ENCODE data around the gene PAQR5. TPM values are rescaled to one million over a fixed set of nuclear protein-coding genes. Genes with fewer than 3 reads are reported as not detected.
"Not testable (repeated sequence)": the region's sequence is repeated elsewhere in the genome, so short reads cannot be mapped to it uniquely, and the experiment has no call there.

Gene PAQR5
- total RNA-seq, 1 donor from 2014 or later, result 0.96 TPM

- DNase-seq (ENCODE audit: low spot score), result no peak
Measured at GRCh38 chr15:69315402-69316110, 16.8 kb downstream of the PAQR5 start.

GRCh38 chr15:69316291-69316690 is 17.6 kb downstream of the PAQR5 start:
- DNase-seq (ENCODE audit: low spot score), result no peak

GRCh38 chr15:69317392-69317841 is 18.7 kb downstream of the PAQR5 start:
- no peak for DNase-seq (ENCODE audit: low spot score)

- DNase-seq (ENCODE audit: low spot score), result no peak
Measured at GRCh38 chr15:69318033-69318432, 19.3 kb downstream of the PAQR5 start.

GRCh38 chr15:69319384-69320375 is 21.0 kb downstream of the PAQR5 start:
- no peak for DNase-seq (ENCODE audit: low spot score)

GRCh38 chr15:69320977-69321554 is 22.4 kb downstream of the PAQR5 start:
- no peak for DNase-seq (ENCODE audit: low spot score)

GRCh38 chr15:69323893-69324430 is 25.2 kb downstream of the PAQR5 start:
- peak; percentile 47 for DNase-seq (ENCODE audit: low spot score)

- no peak for DNase-seq (ENCODE audit: low spot score)
Measured at GRCh38 chr15:69324565-69324964, 25.9 kb downstream of the PAQR5 start.

GRCh38 chr15:69325456-69325971 is 26.8 kb downstream of the PAQR5 start:
- DNase-seq (ENCODE audit: low spot score), result no peak

GRCh38 chr15:69328080-69328479 is 29.4 kb downstream of the PAQR5 start:
- no peak for DNase-seq (ENCODE audit: low spot score)

- DNase-seq (ENCODE audit: low spot score), result no peak
Measured at GRCh38 chr15:69328739-69329138, 30.0 kb downstream of the PAQR5 start.

GRCh38 chr15:69337138-69337537 is 38.4 kb downstream of the PAQR5 start:
- DNase-seq (ENCODE audit: low spot score), result no peak

- no peak for DNase-seq (ENCODE audit: low spot score)
Measured at GRCh38 chr15:69338535-69339213, 40.0 kb downstream of the PAQR5 start.

GRCh38 chr15:69339214-69339543 is 40.5 kb downstream of the PAQR5 start:
- not testable (repeated sequence) for DNase-seq (ENCODE audit: low spot score)

GRCh38 chr15:69340243-69340900 is 41.7 kb downstream of the PAQR5 start:
- no peak for DNase-seq (ENCODE audit: low spot score)

- DNase-seq (ENCODE audit: low spot score), result no peak
Measured at GRCh38 chr15:69341356-69341755, 42.6 kb downstream of the PAQR5 start.

- DNase-seq (ENCODE audit: low spot score), result no peak
Measured at GRCh38 chr15:69342460-69343076, 43.9 kb downstream of the PAQR5 start.

GRCh38 chr15:69343133-69343532 is 44.4 kb downstream of the PAQR5 start:
- DNase-seq (ENCODE audit: low spot score), result no peak

- no peak for DNase-seq (ENCODE audit: low spot score)
Measured at GRCh38 chr15:69344238-69344637, 45.5 kb downstream of the PAQR5 start.

- no peak for DNase-seq (ENCODE audit: low spot score)
Measured at GRCh38 chr15:69346112-69346511, 47.4 kb downstream of the PAQR5 start.

All from umbilical cord (tissue), 2 donors.